Measurements from ENCODE around the gene PCCA. TPM values are rescaled to one million over a fixed set of nuclear protein-coding genes. Genes with fewer than 3 reads are reported as not detected.

Gene PCCA
- total RNA-seq, 1 experiment from 2014 or later, result 52.8 TPM

DNA sequence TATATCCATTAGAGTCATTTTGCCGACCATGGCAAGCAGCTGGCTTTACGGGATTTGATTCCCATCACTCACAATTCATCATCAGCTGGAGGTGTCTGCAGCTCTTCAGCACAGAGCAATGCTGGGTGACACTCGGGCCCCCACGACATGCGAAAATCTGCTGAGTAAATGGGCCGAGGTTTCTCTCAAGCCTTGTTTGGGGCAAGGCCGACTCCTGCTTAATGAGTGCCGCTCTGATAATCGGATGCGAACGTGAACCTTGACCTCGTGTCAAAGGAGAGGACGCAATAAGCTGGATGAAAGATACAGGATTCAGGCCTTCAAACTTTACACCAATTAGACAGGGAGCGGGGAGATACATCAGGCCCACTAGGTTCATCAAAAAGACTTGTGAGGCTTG lies 434.5 kb downstream of the PCCA start:
- ChIA-PET CTCF (no interaction called here), POLR2A (no interaction called here)
- Mint-ChIP-seq H3K9me3 (no peaks in the 10 kb centered on the region), H3K27ac (no peak overlapping the region), H3K36me3 (peaks cover 6% of the 10 kb centered on the region), H3K4me3 (no peak overlapping the region), H3K4me1 (peaks cover 58% of the 10 kb centered on the region), H3K27me3 (ENCODE audit: low read depth) (no peaks in the 10 kb centered on the region)
- DNase-seq (ENCODE audit: low spot score), result no peak
- ATAC-seq, result no peak
- TF ChIP-seq JUN (CRISPR knock-in tag; IDR thresholded peaks at IDR 0.05), result no peak
- TF ChIP-seq, protein P1, sequence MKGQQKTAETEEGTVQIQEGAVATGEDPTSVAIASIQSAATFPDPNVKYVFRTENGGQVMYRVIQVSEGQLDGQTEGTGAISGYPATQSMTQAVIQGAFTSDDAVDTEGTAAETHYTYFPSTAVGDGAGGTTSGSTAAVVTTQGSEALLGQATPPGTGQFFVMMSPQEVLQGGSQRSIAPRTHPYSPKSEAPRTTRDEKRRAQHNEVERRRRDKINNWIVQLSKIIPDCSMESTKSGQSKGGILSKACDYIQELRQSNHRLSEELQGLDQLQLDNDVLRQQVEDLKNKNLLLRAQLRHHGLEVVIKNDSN (CRISPR knock-in tag; IDR thresholded peaks at IDR 0.05), result no peak
- TF ChIP-seq, protein P2, sequence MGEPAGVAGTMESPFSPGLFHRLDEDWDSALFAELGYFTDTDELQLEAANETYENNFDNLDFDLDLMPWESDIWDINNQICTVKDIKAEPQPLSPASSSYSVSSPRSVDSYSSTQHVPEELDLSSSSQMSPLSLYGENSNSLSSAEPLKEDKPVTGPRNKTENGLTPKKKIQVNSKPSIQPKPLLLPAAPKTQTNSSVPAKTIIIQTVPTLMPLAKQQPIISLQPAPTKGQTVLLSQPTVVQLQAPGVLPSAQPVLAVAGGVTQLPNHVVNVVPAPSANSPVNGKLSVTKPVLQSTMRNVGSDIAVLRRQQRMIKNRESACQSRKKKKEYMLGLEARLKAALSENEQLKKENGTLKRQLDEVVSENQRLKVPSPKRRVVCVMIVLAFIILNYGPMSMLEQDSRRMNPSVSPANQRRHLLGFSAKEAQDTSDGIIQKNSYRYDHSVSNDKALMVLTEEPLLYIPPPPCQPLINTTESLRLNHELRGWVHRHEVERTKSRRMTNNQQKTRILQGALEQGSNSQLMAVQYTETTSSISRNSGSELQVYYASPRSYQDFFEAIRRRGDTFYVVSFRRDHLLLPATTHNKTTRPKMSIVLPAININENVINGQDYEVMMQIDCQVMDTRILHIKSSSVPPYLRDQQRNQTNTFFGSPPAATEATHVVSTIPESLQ (CRISPR knock-in tag; IDR thresholded peaks at IDR 0.05), result no peak
- no peak for TF ChIP-seq NR3C1 (CRISPR knock-in tag; conservative IDR thresholded peaks at IDR 0.05; ENCODE audit: low read depth)
- TF ChIP-seq, protein P3, sequence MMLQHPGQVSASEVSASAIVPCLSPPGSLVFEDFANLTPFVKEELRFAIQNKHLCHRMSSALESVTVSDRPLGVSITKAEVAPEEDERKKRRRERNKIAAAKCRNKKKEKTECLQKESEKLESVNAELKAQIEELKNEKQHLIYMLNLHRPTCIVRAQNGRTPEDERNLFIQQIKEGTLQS (CRISPR knock-in tag; conservative IDR thresholded peaks at IDR 0.05), result no peak
- TF ChIP-seq, protein P4, sequence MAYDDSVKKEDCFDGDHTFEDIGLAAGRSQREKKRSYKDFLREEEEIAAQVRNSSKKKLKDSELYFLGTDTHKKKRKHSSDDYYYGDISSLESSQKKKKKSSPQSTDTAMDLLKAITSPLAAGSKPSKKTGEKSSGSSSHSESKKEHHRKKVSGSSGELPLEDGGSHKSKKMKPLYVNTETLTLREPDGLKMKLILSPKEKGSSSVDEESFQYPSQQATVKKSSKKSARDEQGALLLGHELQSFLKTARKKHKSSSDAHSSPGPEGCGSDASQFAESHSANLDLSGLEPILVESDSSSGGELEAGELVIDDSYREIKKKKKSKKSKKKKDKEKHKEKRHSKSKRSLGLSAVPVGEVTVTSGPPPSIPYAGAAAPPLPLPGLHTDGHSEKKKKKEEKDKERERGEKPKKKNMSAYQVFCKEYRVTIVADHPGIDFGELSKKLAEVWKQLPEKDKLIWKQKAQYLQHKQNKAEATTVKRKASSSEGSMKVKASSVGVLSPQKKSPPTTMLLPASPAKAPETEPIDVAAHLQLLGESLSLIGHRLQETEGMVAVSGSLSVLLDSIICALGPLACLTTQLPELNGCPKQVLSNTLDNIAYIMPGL (CRISPR knock-in tag; IDR thresholded peaks at IDR 0.05), result no peak
- no peak for TF ChIP-seq FOXK1 (CRISPR knock-in tag; IDR thresholded peaks at IDR 0.05)
- TF ChIP-seq, protein P5, sequence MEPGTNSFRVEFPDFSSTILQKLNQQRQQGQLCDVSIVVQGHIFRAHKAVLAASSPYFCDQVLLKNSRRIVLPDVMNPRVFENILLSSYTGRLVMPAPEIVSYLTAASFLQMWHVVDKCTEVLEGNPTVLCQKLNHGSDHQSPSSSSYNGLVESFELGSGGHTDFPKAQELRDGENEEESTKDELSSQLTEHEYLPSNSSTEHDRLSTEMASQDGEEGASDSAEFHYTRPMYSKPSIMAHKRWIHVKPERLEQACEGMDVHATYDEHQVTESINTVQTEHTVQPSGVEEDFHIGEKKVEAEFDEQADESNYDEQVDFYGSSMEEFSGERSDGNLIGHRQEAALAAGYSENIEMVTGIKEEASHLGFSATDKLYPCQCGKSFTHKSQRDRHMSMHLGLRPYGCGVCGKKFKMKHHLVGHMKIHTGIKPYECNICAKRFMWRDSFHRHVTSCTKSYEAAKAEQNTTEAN (CRISPR knock-in tag; IDR thresholded peaks at IDR 0.05), result no peak
- TF ChIP-seq CREM (CRISPR knock-in tag; IDR thresholded peaks at IDR 0.05), result no peak
- TF ChIP-seq, protein P6, sequence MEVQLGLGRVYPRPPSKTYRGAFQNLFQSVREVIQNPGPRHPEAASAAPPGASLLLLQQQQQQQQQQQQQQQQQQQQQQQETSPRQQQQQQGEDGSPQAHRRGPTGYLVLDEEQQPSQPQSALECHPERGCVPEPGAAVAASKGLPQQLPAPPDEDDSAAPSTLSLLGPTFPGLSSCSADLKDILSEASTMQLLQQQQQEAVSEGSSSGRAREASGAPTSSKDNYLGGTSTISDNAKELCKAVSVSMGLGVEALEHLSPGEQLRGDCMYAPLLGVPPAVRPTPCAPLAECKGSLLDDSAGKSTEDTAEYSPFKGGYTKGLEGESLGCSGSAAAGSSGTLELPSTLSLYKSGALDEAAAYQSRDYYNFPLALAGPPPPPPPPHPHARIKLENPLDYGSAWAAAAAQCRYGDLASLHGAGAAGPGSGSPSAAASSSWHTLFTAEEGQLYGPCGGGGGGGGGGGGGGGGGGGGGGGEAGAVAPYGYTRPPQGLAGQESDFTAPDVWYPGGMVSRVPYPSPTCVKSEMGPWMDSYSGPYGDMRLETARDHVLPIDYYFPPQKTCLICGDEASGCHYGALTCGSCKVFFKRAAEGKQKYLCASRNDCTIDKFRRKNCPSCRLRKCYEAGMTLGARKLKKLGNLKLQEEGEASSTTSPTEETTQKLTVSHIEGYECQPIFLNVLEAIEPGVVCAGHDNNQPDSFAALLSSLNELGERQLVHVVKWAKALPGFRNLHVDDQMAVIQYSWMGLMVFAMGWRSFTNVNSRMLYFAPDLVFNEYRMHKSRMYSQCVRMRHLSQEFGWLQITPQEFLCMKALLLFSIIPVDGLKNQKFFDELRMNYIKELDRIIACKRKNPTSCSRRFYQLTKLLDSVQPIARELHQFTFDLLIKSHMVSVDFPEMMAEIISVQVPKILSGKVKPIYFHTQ (CRISPR knock-in tag; IDR thresholded peaks at IDR 0.05), result no peak
- TF ChIP-seq ETV6 (CRISPR knock-in tag; IDR thresholded peaks at IDR 0.05), result no peak
- TF ChIP-seq, protein P7, sequence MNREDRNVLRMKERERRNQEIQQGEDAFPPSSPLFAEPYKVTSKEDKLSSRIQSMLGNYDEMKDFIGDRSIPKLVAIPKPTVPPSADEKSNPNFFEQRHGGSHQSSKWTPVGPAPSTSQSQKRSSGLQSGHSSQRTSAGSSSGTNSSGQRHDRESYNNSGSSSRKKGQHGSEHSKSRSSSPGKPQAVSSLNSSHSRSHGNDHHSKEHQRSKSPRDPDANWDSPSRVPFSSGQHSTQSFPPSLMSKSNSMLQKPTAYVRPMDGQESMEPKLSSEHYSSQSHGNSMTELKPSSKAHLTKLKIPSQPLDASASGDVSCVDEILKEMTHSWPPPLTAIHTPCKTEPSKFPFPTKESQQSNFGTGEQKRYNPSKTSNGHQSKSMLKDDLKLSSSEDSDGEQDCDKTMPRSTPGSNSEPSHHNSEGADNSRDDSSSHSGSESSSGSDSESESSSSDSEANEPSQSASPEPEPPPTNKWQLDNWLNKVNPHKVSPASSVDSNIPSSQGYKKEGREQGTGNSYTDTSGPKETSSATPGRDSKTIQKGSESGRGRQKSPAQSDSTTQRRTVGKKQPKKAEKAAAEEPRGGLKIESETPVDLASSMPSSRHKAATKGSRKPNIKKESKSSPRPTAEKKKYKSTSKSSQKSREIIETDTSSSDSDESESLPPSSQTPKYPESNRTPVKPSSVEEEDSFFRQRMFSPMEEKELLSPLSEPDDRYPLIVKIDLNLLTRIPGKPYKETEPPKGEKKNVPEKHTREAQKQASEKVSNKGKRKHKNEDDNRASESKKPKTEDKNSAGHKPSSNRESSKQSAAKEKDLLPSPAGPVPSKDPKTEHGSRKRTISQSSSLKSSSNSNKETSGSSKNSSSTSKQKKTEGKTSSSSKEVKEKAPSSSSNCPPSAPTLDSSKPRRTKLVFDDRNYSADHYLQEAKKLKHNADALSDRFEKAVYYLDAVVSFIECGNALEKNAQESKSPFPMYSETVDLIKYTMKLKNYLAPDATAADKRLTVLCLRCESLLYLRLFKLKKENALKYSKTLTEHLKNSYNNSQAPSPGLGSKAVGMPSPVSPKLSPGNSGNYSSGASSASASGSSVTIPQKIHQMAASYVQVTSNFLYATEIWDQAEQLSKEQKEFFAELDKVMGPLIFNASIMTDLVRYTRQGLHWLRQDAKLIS (CRISPR knock-in tag; IDR thresholded peaks at IDR 0.05; ENCODE audit: borderline replicate concordance), result no peak
- TF ChIP-seq ZNF138 (CRISPR knock-in tag; conservative IDR thresholded peaks at IDR 0.05), result no peak
- no peak for TF ChIP-seq MYBL2 (CRISPR knock-in tag; IDR thresholded peaks at IDR 0.05)
- TF ChIP-seq, protein P8, sequence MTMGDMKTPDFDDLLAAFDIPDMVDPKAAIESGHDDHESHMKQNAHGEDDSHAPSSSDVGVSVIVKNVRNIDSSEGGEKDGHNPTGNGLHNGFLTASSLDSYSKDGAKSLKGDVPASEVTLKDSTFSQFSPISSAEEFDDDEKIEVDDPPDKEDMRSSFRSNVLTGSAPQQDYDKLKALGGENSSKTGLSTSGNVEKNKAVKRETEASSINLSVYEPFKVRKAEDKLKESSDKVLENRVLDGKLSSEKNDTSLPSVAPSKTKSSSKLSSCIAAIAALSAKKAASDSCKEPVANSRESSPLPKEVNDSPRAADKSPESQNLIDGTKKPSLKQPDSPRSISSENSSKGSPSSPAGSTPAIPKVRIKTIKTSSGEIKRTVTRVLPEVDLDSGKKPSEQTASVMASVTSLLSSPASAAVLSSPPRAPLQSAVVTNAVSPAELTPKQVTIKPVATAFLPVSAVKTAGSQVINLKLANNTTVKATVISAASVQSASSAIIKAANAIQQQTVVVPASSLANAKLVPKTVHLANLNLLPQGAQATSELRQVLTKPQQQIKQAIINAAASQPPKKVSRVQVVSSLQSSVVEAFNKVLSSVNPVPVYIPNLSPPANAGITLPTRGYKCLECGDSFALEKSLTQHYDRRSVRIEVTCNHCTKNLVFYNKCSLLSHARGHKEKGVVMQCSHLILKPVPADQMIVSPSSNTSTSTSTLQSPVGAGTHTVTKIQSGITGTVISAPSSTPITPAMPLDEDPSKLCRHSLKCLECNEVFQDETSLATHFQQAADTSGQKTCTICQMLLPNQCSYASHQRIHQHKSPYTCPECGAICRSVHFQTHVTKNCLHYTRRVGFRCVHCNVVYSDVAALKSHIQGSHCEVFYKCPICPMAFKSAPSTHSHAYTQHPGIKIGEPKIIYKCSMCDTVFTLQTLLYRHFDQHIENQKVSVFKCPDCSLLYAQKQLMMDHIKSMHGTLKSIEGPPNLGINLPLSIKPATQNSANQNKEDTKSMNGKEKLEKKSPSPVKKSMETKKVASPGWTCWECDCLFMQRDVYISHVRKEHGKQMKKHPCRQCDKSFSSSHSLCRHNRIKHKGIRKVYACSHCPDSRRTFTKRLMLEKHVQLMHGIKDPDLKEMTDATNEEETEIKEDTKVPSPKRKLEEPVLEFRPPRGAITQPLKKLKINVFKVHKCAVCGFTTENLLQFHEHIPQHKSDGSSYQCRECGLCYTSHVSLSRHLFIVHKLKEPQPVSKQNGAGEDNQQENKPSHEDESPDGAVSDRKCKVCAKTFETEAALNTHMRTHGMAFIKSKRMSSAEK (CRISPR knock-in tag; IDR thresholded peaks at IDR 0.05; ENCODE audit: borderline replicate concordance), result no peak
- no peak for TF ChIP-seq ZNF671 (CRISPR knock-in tag; IDR thresholded peaks at IDR 0.05)
- TF ChIP-seq, protein P9, sequence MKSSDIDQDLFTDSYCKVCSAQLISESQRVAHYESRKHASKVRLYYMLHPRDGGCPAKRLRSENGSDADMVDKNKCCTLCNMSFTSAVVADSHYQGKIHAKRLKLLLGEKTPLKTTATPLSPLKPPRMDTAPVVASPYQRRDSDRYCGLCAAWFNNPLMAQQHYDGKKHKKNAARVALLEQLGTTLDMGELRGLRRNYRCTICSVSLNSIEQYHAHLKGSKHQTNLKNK (CRISPR knock-in tag; IDR thresholded peaks at IDR 0.05), result no peak
- TF ChIP-seq ZNF219 (CRISPR knock-in tag; IDR thresholded peaks at IDR 0.05; ENCODE audit: borderline replicate concordance), result no peak
- TF ChIP-seq GRHL2 (CRISPR knock-in tag; IDR thresholded peaks at IDR 0.05; ENCODE audit: insufficient replicate concordance, severe bottlenecking), result no peak
